ENCODE measurements around the gene PDS5B.
"Not testable (repeated sequence)": the region's sequence is repeated elsewhere in the genome, so short reads cannot be mapped to it uniquely, and the experiment has no call there.

The PDS5B gene

GRCh38 chr13:32586080-32586900 is at the start of gene PDS5B:
PDS5B (plus strand) TSS chr13:32586452; CDS start chr13:32648773, 62,321 bp downstream.
- DNase-seq (ENCODE audit: low spot score), result peak; percentile 96

- no peak for DNase-seq (ENCODE audit: low spot score)
Observed at GRCh38 chr13:32537580-32538142, 48.6 kb upstream of the PDS5B start.

- peak; percentile 39 for DNase-seq (ENCODE audit: low spot score)
Observed at GRCh38 chr13:32538143-32538620, 48.1 kb upstream of the PDS5B start.

GRCh38 chr13:32538621-32539246 is 47.5 kb upstream of the PDS5B start, which contains the start of gene N4BP2L2:
N4BP2L2 (minus strand) TSS chr13:32538795; CDS start chr13:32537027, 1,768 bp downstream.
- peak; percentile 91 for DNase-seq (ENCODE audit: low spot score)

GRCh38 chr13:32542221-32542620 is 44.0 kb upstream of the PDS5B start:
- DNase-seq (ENCODE audit: low spot score), result no peak

GRCh38 chr13:32545083-32545482 is 41.2 kb upstream of the PDS5B start:
- no peak for DNase-seq (ENCODE audit: low spot score)

- no peak for DNase-seq (ENCODE audit: low spot score)
Observed at GRCh38 chr13:32548837-32549236, 37.4 kb upstream of the PDS5B start.

GRCh38 chr13:32549788-32550187 is 36.5 kb upstream of the PDS5B start:
- no peak for DNase-seq (ENCODE audit: low spot score)

GRCh38 chr13:32553720-32554119 is 32.5 kb upstream of the PDS5B start:
- no peak for DNase-seq (ENCODE audit: low spot score)

GRCh38 chr13:32555613-32556012 is 30.6 kb upstream of the PDS5B start:
- no peak for DNase-seq (ENCODE audit: low spot score)

GRCh38 chr13:32560842-32561241 is 25.4 kb upstream of the PDS5B start:
- DNase-seq (ENCODE audit: low spot score), result not testable (repeated sequence)

GRCh38 chr13:32575687-32576086 is 10.6 kb upstream of the PDS5B start:
- not testable (repeated sequence) for DNase-seq (ENCODE audit: low spot score)

GRCh38 chr13:32577032-32577431 is 9.2 kb upstream of the PDS5B start:
- DNase-seq (ENCODE audit: low spot score), result no peak

- DNase-seq (ENCODE audit: low spot score), result no peak
Observed at GRCh38 chr13:32581177-32581786, 5.0 kb upstream of the PDS5B start.

GRCh38 chr13:32582281-32582680 is 4.0 kb upstream of the PDS5B start:
- no peak for DNase-seq (ENCODE audit: low spot score)

GRCh38 chr13:32582991-32583390 is 3.3 kb upstream of the PDS5B start:
- no peak for DNase-seq (ENCODE audit: low spot score)

- DNase-seq (ENCODE audit: low spot score), result no peak
Observed at GRCh38 chr13:32585550-32586079, 637 bp upstream of the PDS5B start.

GRCh38 chr13:32587011-32587810 is 959 bp downstream of the PDS5B start:
- peak; percentile 71 for DNase-seq (ENCODE audit: low spot score)

- DNase-seq (ENCODE audit: low spot score), result no peak
Observed at GRCh38 chr13:32587811-32588170, 1.5 kb downstream of the PDS5B start.

GRCh38 chr13:32588736-32589135 is 2.5 kb downstream of the PDS5B start:
- DNase-seq (ENCODE audit: low spot score), result no peak

- no peak for DNase-seq (ENCODE audit: low spot score)
Observed at GRCh38 chr13:32589471-32589870, 3.2 kb downstream of the PDS5B start.
